HG03064 (cell line): ENCODE data around the gene WDR12.
"Not testable (repeated sequence)": the region's sequence is repeated elsewhere in the genome, so short reads cannot be mapped to it uniquely, and the experiment has no call there.

ENCODE experiments used
- ATAC-seq: cut with Tn5 transposase; IDR thresholded peaks from one replicate; pipeline ENCODE4 v1.9.1; 2021; ENCODE audit warnings: low read depth; ENCODE audit not compliant: unreplicated experiment

Gene WDR12

DNA sequence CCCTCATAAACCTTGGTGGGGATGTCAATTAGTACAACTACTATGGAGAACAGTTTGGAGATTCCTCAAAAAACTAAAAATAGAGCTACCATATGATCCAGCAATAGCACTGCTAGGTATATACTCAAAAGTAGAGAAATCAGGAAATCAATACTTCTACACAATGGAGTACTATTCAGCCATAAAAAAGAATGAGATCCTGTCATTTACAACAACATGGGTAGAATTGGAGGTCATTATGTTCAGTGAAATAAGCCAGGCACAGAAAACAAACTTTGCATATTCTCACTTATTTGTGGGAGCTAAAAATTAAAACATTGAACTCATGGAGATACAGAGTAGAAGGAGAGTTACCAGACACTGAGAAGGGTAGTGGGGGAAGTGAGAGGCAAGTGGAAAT lies 6.0 kb downstream of the WDR12 start:
- ATAC-seq: not testable (repeated sequence)

DNA sequence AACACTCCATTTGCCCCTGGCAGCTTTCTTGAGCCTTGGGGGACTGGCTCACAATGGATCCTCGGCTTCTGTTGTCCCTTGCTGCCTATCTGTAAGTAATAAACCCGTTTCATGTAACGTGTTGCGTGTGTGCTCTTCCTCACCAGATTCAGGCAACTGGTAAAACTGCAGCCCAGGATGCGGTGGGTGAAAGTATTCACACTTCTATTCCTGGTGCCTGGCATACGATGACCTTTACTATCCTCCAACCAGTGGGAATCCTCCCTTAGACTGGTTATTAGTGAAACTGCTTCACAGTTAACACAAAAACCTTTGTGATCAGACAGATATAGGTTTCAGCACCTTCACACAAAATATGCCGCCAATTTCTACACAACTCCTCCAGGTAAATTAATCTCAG lies 26.3 kb downstream of the WDR12 start:
- ATAC-seq: no peak

DNA sequence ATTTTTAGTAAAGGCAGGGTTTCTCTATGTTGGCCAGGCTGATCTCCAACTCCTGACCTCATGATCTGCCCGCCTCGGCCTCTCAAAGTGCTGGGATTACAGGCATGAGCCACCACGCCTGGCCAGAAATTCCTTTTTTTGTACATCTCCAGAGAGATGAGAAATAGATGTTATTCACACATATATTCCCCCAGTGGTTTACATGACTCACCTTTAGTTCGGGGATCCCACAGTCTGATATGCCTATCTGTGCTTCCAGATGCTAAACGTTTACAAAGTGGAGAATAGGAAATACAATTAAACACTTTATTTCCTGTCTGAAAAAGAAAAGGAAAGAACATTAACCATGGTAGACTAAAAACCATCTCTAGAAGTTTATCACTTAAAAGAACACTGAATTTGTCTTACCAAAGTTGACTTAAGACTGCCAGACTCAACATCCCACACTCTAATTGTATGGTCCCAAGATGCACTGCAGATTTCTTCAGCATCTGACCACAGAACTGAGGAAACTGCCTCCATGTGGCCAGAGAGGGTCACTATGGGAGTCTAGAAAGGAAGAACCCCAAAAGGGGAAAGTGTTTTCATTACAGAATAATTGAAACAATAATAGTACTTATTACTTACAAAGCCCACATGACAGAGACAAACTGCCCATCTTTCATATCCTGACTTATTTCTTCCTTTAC lies 27.3 kb downstream of the WDR12 start:
- ATAC-seq: no peak

DNA sequence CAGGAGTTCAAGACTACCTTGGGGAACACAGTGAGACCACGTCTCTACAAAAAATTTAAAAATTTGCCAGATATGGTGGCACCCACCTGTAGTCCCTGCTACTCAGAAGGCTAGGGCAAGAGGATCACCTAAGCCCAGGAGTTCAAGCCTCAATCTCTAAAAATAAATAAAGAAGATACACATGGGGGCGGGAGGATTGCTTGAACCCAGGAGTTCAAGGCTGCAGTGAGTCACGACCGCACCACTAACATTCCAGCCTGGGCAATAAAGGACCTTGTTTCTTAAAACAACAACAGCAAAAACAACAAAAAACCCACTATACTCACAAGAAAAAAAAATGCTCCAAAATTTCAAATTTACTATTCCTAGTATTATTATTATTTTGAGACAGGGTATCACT lies 29.9 kb downstream of the WDR12 start:
- no peak for ATAC-seq

DNA sequence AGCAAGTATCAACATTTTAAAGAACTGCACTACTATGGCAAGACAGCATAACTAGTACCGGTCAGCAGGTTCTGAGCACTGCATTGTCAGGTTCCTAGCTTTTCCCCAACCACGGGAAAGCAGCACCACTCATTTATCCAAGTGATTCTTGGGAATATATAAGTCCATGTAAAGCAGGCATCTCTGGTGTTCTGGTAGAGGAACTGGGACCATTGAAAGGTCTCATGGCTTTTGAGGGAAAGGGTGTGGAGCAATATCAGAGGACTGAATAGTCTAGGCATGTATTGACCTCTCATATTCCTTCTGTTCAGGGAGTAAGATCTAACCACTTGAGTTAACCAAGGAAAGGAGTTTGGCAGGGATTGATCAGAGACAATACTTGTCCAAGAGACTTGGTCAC lies 33.8 kb downstream of the WDR12 start:
- no peak for ATAC-seq

DNA sequence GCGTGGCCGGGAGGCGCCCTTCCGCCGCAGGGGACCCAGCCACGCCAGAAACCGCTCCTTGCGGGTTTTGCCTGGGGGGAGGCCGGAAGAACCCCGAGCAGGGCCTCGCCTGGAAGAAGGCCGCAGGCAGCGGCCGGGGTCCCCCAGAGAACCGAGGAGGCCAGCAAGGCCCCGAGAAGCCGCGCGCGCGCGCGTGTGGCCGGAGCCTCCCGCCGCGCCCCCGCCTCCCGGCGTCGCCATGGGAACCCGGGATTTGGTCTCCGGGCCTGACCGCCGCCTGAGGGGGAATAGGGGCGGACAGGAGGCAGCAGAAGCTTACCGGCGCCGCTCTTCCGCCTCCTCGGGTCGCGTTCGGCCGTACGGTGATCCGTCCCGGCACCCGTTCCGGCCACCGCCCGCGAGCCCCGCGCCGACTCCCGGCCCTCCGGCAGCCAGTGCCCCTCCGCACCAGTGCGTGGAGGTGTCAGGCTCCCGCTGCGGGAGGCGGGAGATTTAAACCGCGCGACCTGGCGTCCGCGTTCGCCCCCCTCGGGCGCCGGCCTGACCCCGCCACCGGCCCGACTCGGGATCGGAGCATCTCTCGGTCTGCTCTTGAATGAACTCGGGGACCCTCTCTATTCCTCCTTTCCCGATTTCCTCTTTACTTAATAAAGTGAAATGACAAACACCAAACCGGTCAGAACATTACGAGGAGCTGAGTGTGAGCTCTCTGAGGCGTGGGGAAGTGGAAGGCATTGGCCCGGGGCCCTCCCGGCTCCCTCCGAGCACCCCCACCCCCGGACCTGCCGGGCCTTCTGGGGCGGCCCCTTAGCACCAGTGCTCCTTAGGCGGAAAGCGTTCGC lies 40.0 kb downstream of the WDR12 start, which contains the start of gene ICA1L:
ICA1L (minus strand) TSS at position 467 of the 842 bp plus-strand sequence. CDS start 42,757 bp downstream, outside the sequence.
- ATAC-seq: peak; percentile 44

DNA sequence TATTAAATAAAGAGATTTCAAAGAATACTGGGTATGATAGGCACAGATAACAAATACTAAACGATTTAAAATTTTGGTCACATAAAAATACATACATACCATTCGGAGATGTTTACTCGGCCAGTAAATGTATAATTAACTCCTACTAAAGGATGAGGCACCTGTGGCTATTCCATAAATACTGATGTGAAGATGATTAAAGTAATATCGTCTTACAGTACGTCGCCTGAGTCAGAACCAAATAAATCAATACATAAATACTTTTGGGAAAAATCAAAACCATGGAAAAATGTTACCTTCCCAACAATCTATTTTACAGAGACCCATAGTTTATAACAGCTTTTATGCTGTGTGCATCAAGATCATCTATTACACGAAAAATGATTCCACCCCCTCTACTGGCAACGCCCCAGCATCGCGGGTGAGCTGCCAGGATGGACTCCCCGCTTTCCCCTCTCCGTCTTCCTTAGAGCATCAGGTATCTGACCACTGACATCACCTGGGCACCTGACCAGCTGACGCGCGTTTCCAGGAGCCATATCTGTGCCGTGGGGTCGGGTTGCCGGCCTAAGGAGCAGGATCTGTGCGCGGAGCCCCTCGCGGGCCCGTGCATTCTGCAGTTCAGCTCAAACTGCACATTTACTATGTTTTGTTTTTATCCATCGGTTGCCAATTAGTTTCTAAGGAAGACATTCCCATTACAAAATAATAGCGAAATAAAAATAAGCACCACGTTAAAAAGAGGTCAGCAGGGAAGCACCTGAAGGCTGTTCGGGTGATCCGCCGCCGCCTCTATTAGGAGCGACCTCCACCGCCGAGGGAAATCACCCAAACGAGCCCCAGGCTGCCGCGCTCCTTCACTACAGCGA lies 40.8 kb downstream of the WDR12 start:
- ATAC-seq: peak; percentile 73

DNA sequence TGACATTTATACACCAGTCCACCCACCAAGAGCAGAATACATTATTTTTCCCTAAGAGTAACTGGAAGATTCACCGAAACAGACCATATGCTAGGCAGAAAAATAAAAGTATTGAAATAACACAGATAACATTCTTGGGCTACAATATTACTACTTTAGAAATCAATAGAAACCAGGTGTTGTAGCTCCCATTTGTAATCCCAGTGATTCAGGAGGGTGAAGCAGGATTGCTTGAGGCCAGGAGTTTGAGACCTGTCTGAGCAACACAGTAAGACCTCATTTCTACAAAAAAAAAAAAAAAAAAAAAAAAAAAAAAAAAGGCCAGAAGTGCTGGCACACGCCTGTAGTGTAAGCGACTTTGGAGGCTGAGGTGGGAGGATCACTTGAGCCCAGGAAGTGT lies 49.5 kb downstream of the WDR12 start:
- no peak for ATAC-seq

DNA sequence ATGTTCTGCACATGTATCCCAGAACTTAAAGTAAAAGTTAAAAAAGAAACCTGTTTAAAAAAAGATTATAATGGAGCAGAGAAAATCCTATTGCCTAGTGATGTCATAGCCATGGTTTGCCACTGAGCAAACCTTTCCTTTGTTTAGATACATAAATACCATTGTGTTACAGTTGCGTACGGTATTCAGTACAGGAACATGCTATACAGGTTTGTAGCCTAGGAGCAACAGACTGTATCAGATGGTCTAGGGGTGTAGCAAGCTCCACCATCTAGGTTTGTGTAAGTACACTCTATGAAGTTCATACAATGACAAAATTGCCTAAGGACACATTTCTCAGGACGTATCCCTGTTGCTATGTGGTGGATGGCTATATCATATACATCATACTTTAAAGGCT lies 52.9 kb downstream of the WDR12 start:
- no peak for ATAC-seq

DNA sequence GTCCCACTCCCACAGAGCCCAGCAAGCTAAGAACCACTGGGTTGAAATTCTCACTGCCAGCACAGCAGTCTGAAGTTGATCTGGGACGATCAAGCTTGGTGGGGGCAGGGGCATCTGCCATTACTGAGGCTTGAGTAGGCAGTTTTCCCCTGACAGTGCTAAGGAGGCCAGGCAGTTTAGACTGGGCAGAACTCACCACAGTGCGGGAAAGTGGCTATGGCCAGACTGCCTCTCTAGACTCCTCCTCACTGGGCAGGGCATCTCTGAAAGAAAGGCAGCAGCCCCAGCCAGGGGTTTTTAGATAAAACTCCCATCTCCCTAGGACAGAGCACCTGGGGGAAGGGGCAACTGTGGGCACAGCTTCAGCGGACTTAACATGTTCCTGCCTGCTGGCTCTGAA lies 62.1 kb downstream of the WDR12 start:
- not testable (repeated sequence) for ATAC-seq

DNA sequence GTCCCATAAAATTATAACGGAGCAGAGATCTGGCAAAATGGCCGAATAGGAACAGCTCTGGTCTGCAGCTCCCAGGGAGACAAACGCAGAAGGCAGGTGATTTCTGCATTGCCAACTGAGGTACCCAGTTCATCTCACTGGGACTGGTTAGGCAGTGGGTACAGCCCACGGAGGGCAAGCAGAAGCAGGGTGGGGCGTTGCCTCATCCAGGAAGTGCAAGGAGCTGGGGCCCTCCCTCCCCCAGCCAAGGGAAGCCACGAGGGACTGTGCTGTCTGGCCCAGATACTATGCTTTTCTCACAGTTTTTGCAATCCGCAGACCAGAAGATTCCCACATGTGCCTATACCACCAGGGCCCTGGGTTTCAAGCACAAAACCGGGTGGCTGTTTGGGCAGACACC lies 62.7 kb downstream of the WDR12 start:
- no peak for ATAC-seq

DNA sequence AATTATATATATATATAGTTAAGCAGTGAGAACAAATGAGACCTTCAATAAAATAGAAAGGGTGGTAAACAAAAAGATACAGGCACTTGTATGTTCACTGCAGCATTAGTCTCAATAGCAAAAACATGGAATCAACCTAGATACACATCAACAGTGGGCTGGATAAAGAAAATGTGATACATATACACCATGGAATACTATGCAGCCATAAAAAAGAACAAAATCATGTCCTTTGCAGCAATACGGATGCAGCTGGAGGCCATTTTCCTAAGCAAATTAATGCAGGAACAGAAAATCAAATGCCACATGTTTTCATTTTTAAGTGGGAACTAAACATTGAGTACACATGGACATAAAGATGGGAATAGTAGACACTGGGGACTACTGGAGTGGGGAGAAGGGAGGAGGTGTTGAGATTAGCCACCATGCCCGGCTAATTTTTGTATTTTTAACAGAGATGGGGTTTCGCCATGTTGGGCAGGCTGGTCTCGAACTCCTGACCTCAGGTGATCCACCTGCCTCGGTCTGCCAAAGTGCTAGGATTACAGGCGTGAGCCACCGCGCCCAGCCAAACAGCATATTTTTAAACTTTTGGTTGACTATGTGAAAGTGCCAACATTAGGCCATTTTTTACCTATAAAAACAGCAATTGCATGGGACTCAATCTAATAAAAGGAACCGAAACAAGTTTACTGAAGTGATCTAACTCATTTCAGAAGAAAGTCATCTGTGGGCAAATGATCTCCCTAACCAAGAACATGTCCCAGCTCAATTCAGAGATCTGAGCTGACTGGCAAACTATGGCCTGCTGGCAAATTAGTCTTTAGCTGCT lies 63.6 kb downstream of the WDR12 start:
- ATAC-seq: no peak

DNA sequence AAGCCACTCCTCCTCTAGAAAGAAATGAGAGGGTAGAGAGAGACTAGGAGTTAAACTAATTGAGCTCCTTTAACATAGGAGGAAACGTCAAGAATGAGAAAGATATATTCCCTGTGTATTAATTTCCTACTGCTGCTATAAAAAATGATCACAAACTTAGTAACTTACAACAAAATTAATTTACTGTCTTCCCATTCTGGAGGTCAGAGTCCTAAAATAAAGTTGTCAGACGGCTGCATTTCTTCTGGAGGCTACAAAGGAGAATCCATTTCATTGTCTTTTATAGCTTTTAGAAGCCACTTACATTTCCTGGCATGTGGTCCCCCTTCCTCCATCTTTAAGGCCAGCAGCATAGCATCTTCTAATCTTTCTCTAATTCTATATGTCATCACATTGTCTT lies 66.8 kb downstream of the WDR12 start:
- ATAC-seq: no peak

DNA sequence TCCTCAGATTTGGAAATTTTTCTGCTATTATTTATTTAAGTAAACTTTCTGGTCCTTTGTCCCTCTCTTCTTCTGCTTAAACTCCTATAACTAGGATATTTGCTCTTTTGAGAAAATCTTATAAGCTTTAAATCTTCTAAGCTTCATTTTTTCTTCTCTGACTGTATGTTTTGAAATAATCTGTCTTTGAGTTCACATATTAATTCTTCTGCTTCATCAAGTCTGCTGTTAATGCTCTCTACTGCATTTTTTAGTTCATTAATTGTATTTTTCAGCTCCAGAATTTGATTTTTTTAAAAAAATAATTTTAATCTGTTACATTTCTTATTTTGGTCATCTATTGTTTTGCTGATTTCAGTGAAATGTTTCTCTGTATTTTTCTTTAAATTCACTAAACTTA lies 68.8 kb downstream of the WDR12 start:
- ATAC-seq: no peak

DNA sequence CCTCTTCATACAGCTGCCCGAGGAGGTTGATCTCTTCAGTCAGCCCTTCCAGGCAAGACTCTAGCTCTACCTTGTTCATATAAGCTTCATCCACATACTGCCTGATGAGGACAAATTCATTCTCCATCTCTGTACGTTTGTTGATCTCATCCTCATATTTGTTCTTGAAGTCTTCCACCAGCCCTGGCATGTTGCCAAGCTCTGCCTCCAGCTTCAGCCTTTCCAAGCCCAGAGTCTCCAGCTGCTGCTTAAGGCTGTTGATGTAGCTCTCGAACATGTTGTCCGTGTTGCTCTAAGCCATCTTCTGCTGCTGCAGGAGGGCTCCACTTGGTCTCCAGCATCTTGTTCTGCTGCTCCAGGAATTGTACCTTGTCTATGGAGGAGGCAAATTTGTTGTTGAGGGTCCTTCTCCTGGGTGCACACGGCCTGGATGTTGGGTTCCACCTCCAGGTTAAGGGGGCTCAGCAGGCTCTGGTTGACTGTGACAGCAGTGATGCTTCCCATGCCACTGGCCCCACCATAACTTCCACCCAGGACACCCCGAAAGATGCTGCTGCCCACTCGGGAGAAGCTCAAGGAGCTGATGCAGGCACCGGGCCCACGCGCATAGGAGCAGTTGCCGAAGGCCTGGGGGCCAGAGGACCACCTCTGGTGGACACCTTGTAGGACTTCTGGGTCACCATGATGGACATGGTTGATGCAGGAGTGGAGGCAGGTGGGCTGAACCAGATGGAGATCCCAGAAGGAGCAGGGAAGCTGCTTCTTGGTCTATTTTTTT lies 70.2 kb downstream of the WDR12 start:
- no peak for ATAC-seq

DNA sequence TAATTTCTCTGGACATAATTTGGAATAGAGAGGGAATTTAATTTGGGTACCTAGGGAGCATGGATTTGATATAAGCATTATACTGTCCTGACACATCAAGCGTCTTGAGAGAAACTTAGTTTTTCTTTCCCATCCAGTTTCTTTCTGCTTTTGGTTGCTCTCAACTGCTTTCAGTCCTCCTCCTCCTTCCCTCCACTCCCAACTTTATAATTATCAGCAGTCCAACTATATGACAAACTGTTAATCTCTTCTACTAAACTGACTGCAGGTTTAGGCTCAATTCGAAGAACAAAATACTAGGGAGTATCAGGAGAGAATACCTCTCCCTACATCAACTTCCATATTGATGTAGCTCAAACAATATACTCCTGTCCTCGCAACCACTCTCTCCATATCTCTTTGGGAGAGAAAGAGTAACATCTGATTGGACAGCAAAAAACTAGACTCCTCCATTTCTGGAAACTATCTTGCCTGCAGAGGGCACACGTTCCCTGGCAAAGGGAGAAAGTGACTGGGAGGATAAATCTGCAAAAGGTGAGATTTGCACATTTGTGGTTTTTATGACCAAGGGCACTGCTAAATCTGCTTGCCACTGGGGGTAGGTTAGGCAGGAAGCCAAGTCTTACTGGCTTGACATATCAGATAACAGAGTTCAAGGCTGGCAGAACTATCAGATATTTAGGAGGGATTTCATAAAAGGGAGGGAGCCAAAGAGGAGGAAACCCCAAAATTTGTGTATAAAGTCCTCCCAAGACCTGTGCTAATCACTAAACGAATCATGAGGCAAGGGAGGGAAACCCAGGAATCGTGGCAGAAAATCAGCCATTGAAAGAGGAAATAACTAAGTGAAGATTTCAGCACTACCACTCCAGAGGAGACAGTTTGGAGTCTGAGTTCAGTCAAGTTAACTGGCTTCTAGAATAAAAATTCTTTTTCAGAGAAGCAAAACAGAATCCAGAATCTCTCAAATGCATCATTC lies 79.9 kb downstream of the WDR12 start:
- no peak for ATAC-seq

DNA sequence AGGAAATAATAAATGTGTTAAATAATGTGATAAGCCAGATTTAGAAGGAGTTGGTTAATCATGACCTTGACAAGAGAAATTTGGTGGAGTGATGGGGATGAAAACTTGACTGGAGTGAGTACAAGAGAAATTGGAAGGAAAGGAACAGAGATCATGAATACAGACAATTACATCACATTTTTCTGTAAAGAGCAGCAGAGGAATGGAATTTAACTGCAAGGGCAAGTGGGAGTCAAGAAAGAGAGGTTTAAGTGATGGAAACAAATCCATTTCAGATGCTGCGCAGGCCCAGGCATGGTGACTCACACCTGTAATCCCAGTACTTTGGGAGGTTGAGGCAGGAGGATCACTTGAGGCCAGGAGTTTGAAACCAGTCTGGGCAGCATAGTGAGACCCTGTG lies 86.6 kb downstream of the WDR12 start:
- ATAC-seq: no peak
